ENCODE measurements around the gene MRPL21. TPM values are rescaled to one million over a fixed set of nuclear protein-coding genes. Genes with fewer than 3 reads are reported as not detected.

Gene MRPL21
- total and polyA plus RNA-seq, 2 of the 13 experiments (the other 11 are each of a cell fraction or from before 2014, with no cell fraction given) = 61.5 to 100 TPM

DNA sequence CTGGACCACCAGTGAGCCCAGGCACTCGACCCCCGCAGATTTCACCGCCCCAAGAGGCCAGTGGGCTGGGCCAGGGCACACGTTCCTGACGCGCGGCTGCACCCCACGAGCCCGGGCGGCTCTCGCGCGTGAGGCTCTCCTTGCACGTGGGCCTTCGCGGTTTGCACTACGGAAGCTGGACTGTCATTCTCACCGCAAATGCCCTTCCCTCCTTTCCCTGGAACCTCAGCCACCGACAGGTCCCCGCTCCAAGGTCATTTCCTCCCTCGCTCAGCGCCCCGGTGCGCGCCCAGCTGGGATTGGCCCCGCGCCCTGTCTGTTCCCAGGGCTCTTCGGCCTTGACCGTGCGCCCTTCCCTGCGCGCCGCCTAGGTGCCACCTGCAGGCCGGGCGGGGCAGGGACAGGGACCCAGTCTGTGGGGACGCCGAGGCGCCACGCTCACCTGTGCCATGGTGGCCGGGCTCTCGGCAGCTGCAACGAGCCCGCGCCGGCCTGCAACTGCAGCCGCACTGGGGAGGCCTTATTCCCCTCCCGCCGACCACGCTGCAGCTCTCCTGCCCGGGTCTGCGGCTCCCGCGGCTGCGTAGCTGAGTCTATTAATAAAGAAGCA is 59.8 kb downstream of the MRPL21 start (continued):
- 0 out of 2 replicates have a peak, but pooled peaks have one; percentile 31 for TF ChIP-seq NR1H2 (CRISPR knock-in tag; IDR thresholded peaks at IDR 0.05; ENCODE audit: borderline replicate concordance, low read depth)
- TF ChIP-seq RARG (CRISPR knock-in tag; IDR thresholded peaks at IDR 0.05; ENCODE audit: low read depth) = no peak
- TF ChIP-seq, protein P1, sequence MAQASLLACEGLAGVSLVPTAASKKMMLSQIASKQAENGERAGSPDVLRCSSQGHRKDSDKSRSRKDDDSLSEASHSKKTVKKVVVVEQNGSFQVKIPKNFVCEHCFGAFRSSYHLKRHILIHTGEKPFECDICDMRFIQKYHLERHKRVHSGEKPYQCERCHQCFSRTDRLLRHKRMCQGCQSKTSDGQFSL (CRISPR knock-in tag; IDR thresholded peaks at IDR 0.05) = no peak
- peak; percentile 49; the same call in 1 of the 2 replicates for TF ChIP-seq ZC3H13 (CRISPR knock-in tag; IDR thresholded peaks at IDR 0.05)
- TF ChIP-seq, protein P2, sequence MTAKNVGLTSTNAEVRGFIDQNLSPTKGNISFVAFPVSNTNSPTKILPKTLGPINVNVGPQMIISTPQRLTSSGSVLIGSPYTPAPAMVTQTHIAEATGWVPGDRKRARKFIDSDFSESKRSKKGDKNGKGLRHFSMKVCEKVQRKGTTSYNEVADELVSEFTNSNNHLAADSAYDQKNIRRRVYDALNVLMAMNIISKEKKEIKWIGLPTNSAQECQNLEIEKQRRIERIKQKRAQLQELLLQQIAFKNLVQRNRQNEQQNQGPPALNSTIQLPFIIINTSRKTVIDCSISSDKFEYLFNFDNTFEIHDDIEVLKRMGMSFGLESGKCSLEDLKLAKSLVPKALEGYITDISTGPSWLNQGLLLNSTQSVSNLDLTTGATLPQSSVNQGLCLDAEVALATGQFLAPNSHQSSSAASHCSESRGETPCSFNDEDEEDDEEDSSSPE (CRISPR knock-in tag; IDR thresholded peaks at IDR 0.05) = peak; percentile 90
- TF ChIP-seq, protein P3, sequence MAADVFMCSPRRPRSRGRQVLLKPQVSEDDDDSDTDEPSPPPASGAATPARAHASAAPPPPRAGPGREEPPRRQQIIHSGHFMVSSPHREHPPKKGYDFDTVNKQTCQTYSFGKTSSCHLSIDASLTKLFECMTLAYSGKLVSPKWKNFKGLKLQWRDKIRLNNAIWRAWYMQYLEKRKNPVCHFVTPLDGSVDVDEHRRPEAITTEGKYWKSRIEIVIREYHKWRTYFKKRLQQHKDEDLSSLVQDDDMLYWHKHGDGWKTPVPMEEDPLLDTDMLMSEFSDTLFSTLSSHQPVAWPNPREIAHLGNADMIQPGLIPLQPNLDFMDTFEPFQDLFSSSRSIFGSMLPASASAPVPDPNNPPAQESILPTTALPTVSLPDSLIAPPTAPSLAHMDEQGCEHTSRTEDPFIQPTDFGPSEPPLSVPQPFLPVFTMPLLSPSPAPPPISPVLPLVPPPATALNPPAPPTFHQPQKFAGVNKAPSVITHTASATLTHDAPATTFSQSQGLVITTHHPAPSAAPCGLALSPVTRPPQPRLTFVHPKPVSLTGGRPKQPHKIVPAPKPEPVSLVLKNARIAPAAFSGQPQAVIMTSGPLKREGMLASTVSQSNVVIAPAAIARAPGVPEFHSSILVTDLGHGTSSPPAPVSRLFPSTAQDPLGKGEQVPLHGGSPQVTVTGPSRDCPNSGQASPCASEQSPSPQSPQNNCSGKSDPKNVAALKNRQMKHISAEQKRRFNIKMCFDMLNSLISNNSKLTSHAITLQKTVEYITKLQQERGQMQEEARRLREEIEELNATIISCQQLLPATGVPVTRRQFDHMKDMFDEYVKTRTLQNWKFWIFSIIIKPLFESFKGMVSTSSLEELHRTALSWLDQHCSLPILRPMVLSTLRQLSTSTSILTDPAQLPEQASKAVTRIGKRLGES (CRISPR knock-in tag; IDR thresholded peaks at IDR 0.05; ENCODE audit: borderline replicate concordance) = no peak
- TF ChIP-seq ZKSCAN5 (CRISPR knock-in tag; IDR thresholded peaks at IDR 0.05) = no peak
- TF ChIP-seq, protein P4, sequence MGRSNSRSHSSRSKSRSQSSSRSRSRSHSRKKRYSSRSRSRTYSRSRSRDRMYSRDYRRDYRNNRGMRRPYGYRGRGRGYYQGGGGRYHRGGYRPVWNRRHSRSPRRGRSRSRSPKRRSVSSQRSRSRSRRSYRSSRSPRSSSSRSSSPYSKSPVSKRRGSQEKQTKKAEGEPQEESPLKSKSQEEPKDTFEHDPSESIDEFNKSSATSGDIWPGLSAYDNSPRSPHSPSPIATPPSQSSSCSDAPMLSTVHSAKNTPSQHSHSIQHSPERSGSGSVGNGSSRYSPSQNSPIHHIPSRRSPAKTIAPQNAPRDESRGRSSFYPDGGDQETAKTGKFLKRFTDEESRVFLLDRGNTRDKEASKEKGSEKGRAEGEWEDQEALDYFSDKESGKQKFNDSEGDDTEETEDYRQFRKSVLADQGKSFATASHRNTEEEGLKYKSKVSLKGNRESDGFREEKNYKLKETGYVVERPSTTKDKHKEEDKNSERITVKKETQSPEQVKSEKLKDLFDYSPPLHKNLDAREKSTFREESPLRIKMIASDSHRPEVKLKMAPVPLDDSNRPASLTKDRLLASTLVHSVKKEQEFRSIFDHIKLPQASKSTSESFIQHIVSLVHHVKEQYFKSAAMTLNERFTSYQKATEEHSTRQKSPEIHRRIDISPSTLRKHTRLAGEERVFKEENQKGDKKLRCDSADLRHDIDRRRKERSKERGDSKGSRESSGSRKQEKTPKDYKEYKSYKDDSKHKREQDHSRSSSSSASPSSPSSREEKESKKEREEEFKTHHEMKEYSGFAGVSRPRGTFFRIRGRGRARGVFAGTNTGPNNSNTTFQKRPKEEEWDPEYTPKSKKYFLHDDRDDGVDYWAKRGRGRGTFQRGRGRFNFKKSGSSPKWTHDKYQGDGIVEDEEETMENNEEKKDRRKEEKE (IDR thresholded peaks at IDR 0.05) = no peak
- TF ChIP-seq ZNF292 (CRISPR knock-in tag; IDR thresholded peaks at IDR 0.05; ENCODE audit: borderline replicate concordance, low read depth) = no peak
- peak; percentile 75; the same call in 1 of the 2 replicates for TF ChIP-seq ZNF709 (CRISPR knock-in tag; IDR thresholded peaks at IDR 0.05)
- TF ChIP-seq ZNF543 (CRISPR knock-in tag; IDR thresholded peaks at IDR 0.05) = 0 out of 2 replicates have a peak, but pooled peaks have one; percentile 49
- no peak for TF ChIP-seq CHD2 (IDR thresholded peaks at IDR 0.05; ENCODE audit: low read depth, low read length)
- no peak for TF ChIP-seq ZNF432 (CRISPR knock-in tag; IDR thresholded peaks at IDR 0.05; ENCODE audit: borderline replicate concordance)
- TF ChIP-seq RFX1 (IDR thresholded peaks at IDR 0.05) = no peak
- TF ChIP-seq ZNF781 (CRISPR knock-in tag; IDR thresholded peaks at IDR 0.05; ENCODE audit: borderline replicate concordance, not compliant biosample characterization) = no peak
- TF ChIP-seq EP300 (IDR thresholded peaks at IDR 0.05; ENCODE audit: low read depth in 2 of 2, low read length in 2 of 2) = no peak
- TF ChIP-seq EP300 (CRISPR knock-in tag; IDR thresholded peaks at IDR 0.05; ENCODE audit: borderline replicate concordance) = peak; percentile 41; the same call in 1 of the 2 replicates
- TF ChIP-seq BHLHE40 (IDR thresholded peaks at IDR 0.05; ENCODE audit: low read length) = peak; percentile 46
- TF ChIP-seq TBL1XR1 (IDR thresholded peaks at IDR 0.05; ENCODE audit: borderline replicate concordance, low read length, partially characterized antibody) = peak; percentile 95
- peak; percentile 95 to 96 for TF ChIP-seq NR2F1 (CRISPR knock-in tag; IDR thresholded peaks at IDR 0.05)

Data from HepG2 (cell line).